Measurements from ENCODE around the gene PGBD2. TPM values are rescaled to one million over a fixed set of nuclear protein-coding genes. Genes with fewer than 3 reads are reported as not detected.

Gene PGBD2
- total and polyA plus RNA-seq, 2 of the 4 experiments (the other 2 are of a cell fraction) = 4.8 to 6.8 TPM

DNA sequence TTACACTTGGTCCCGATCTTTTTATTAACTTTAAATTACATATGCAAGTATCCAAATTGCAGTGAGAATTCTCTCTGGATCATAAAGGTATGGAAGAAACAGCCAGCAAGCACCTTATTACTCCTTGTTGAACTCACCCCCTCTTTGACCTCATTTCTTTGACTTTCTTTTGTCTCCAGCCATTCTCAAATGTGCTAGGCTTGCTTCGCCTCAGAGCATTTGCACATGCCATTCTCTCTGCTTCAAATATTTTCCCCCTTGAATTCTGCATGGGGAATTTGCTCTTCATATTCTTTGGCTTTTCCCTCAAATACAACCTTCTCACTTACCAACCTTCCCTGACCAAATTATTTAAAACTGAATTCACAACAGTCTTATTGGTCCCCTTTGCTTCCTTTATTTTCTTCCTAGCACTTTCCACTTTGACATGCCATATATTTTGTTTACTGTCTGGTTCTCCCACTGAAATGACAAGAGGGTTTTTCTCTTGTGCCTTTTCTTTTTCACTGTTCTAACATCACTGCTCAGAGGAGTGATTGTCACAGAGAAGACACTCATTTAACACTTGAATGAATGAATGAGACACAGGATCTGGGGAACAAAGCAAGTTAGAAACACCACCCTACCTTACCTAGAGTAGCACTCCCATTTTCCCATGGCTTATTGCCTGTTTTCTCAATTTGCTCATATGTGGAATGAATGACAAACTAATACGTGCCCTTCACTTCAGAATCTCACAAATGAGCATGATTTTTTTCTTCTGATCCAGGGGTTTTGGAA, 1.4 kb upstream of the PGBD2 start:
- H3K9me3 ChIP-seq (ENCODE audit: control insufficient read depth, insufficient read depth, low read length) = no peaks in the 10 kb centered on the region
- no peak overlapping the region for H3K4me3 ChIP-seq (ENCODE audit: insufficient read depth, low read depth, low read length)
- BruUV-seq (replicated peaks) = no TSS peak
- POLR2A ChIA-PET (ENCODE audit: unreplicated experiment) = no interaction called here
- ATAC-seq (ENCODE audit: low read depth) (no peak), DNase-seq (no peak)
- H4K5ac ChIP-seq (ENCODE audit: low read depth, low read length) = no peak overlapping the region; the same call in 1 of the 2 replicates
- H3K4me1 ChIP-seq (ENCODE audit: control insufficient read depth, insufficient read depth, low read length) = no peaks in the 10 kb centered on the region
- dilution Hi-C loops (cut with HindIII; ENCODE audit: low sequenced_read_pairs, unreplicated experiment) (no loop called here), in situ Hi-C loops (cut with MboI; ENCODE audit: low sequenced_read_pairs) (no loop called here), intact Hi-C loops (cut with micrococcal nuclease) (no loop called here)
- no peak overlapping the region for H3K27ac ChIP-seq (ENCODE audit: insufficient read depth, low read length)
- no peak overlapping the region for H2AK5ac ChIP-seq (ENCODE audit: low read depth, low read length)
- no peak overlapping the region for H3K9ac ChIP-seq (ENCODE audit: low read depth, low read length)
- no peaks in the 10 kb centered on the region; the same call in 1 of the 2 replicates for H3K27me3 ChIP-seq (ENCODE audit: control insufficient read depth, insufficient read depth, low read length)
- no peak overlapping the region for H3K18ac ChIP-seq (ENCODE audit: low read depth, low read length)
- no peak overlapping the region for H2AFZ ChIP-seq (replicated peaks; ENCODE audit: low read length, poor library complexity)
- no peak overlapping the region for H4K91ac ChIP-seq (ENCODE audit: insufficient read depth, low read depth, low read length)
- no peak overlapping the region for H3K4me2 ChIP-seq (ENCODE audit: low read depth, low read length)
- no peaks in the 10 kb centered on the region for H4K20me1 ChIP-seq (ENCODE audit: insufficient read depth, low read length)
- CTCF ChIA-PET = no interaction called here
- no peak overlapping the region for H2AK9ac ChIP-seq (replicated peaks; ENCODE audit: low read depth, low read length, poor library complexity)
- no peak overlapping the region for H4K8ac ChIP-seq (ENCODE audit: low read depth in 2 of 2, low read length in 2 of 2)
- H2BK15ac ChIP-seq (ENCODE audit: low read depth, low read length) = no peak overlapping the region
- H3K23ac ChIP-seq (ENCODE audit: low read depth, low read length) = no peak overlapping the region
- H3K4ac ChIP-seq (ENCODE audit: low read depth, low read length) = no peak overlapping the region
- H2BK20ac ChIP-seq (ENCODE audit: low read depth, low read length) = no peak overlapping the region
- no peak overlapping the region for H3K56ac ChIP-seq (ENCODE audit: extremely low read depth, insufficient read depth, low read length)
- H3K14ac ChIP-seq (replicated peaks; ENCODE audit: low read depth, low read length) = no peak overlapping the region
- no peaks in the 10 kb centered on the region for H3K9me1 ChIP-seq (ENCODE audit: insufficient read depth, low read length)
- H3K36me3 ChIP-seq (ENCODE audit: control insufficient read depth, insufficient read depth, low read length) = no peaks in the 10 kb centered on the region
- no peak overlapping the region for H2BK120ac ChIP-seq (ENCODE audit: low read depth, low read length)
- H3K79me1 ChIP-seq (ENCODE audit: low read depth in 1 of 2, low read length in 2 of 2) = peaks cover 10 to 27% of the 10 kb centered on the region in 2 experiments
- WGBS, 2 experiments (ENCODE audit: extremely low coverage in 2 of 2, insufficient read length in 1 of 2) = no CpG with 5 or more reads among the region's 3 CpGs
- no peak overlapping the region for H2BK5ac ChIP-seq (ENCODE audit: low read depth, low read length, poor library complexity, severe bottlenecking)
- TF ChIP-seq RCOR1 (IDR thresholded peaks at IDR 0.05; ENCODE audit: insufficient replicate concordance, low read length) (no peak), SMC3 (IDR thresholded peaks at IDR 0.05; ENCODE audit: low read depth, low read length) (no peak), CTCF (conservative IDR thresholded peaks at IDR 0.05; ENCODE audit: low read depth, low read length) (no peak)

Data from IMR-90 (cell line).